Kidney (tissue), 14 donors: ENCODE results near the gene MKRN2. TPM values are rescaled to one million over a fixed set of nuclear protein-coding genes. Genes with fewer than 3 reads are reported as not detected.

Source experiments
- DNase-seq, 5 donors: peaks; one replicate each; pipeline ENCODE4 v3.0.0-alpha.2; 2013 to 2020
- FAIRE-seq: peaks from 2 replicates; lab custom pipeline; 2012; peaks lifted over from hg19 to GRCh38; lab: Jason Lieb, UNC
- H3K27ac ChIP-seq, 2 donors: one replicate each; pipeline ENCODE4 v1.7.0; 2013; ENCODE audit warnings: low read depth in 2 of 2, low read length in 2 of 2, inconsistent platforms in 1 of 2
- H3K27me3 ChIP-seq: one replicate; pipeline ENCODE4 v1.7.1; 2013; ENCODE audit warnings: low read length, inconsistent platforms; ENCODE audit not compliant: control insufficient read depth, insufficient read depth
- H3K36me3 ChIP-seq, 3 donors: one replicate each; pipeline versions ENCODE4 v1.7.0 to v1.7.1; 2013; ENCODE audit warnings: low read length in 3 of 3, control low read depth in 1 of 3, inconsistent platforms in 1 of 3; ENCODE audit not compliant: insufficient read depth in 3 of 3, control insufficient read depth in 2 of 3
- H3K4me1 ChIP-seq, 3 donors: one replicate each; pipeline versions ENCODE4 v1.7.0 to v1.7.1; 2013; ENCODE audit warnings: low read length in 3 of 3, inconsistent platforms in 1 of 3, low read depth in 1 of 3; ENCODE audit not compliant: control insufficient read depth in 2 of 3, insufficient read depth in 2 of 3
- H3K4me3 ChIP-seq, 3 donors: one replicate each; pipeline versions ENCODE4 v1.7.0 to v1.8.1; 2013; ENCODE audit warnings: low read length in 3 of 3, control low read depth in 1 of 3, inconsistent platforms in 1 of 3
- H3K9ac ChIP-seq, 3 donors: one replicate each; pipeline versions ENCODE4 v1.7.0 to v1.7.1; 2013; ENCODE audit warnings: low read length in 3 of 3, control low read depth in 1 of 3, inconsistent platforms in 1 of 3
- H3K9me3 ChIP-seq, 3 donors: one replicate each; pipeline versions ENCODE4 v1.7.0 to v1.7.1; 2013; ENCODE audit warnings: low read length in 3 of 3, control low read depth in 1 of 3, inconsistent platforms in 1 of 3; ENCODE audit not compliant: control insufficient read depth in 2 of 3, insufficient read depth in 1 of 3
- intact Hi-C: fragments of 100-400 bp; cut with DNase I; formaldehyde crosslinking; loops from one replicate; pipeline ENCODE4 v1.11.1; 2022
- polyA plus RNA-seq: library from polyadenylated mRNA; stranded (reverse); fragments of 350-450 nt; fragmentation: Illumina TruSeq; extraction: RNeasy Lipid Tissue Mini Kit (QIAGEN cat#74804); gene quantifications from one replicate; pipeline ENCODE4 v1.2.3, GENCODE V29; 2014; ENCODE audit warnings: low read depth, low replicate concordance; ENCODE audit not compliant: insufficient read depth
- total RNA-seq: library from RNA; stranded (reverse); fragmentation: NEBNext Ultra II Directional; extraction: Animal tissue kit (Norgen Biotek cat#: 25700); gene quantifications from one replicate; pipeline ENCODE4 v1.2.1, GENCODE V29; 2021
- TF ChIP-seq, protein P1 (sequence below): IDR thresholded peaks from 3 replicates; pipeline ENCODE4 v1.5.1; 2012; ENCODE audit warnings: mild to moderate bottlenecking, moderate library complexity, borderline replicate concordance; ENCODE audit not compliant: insufficient read depth; ENCODE audit errors: extremely low read depth
- donor health status: control.
- donor health status: control.
- donor health status: control.
- donor health status: control.
- donor health status: control.
- donor health status: DM: yes; HTN: yes; CAD: no.
- donor health status: Normal renal cell carcinoma (clear cell type).

The MKRN2 gene
- total and polyA plus RNA-seq, 2 donors from 2014 or later, result 15.9 to 27.0 TPM

- no peak overlapping the region for H3K4me3 ChIP-seq
- peaks cover 8 to 46% (median 36%) of the 10 kb centered on the region in 3 donors for H3K36me3 ChIP-seq
- FAIRE-seq, result no peak
- H3K4me1 ChIP-seq, result no peaks in the 10 kb centered on the region
- intact Hi-C loops, result no loop called here
- no peak overlapping the region for H3K27ac ChIP-seq
- no peaks in the 10 kb centered on the region for H3K9me3 ChIP-seq
- TF ChIP-seq, protein P1, sequence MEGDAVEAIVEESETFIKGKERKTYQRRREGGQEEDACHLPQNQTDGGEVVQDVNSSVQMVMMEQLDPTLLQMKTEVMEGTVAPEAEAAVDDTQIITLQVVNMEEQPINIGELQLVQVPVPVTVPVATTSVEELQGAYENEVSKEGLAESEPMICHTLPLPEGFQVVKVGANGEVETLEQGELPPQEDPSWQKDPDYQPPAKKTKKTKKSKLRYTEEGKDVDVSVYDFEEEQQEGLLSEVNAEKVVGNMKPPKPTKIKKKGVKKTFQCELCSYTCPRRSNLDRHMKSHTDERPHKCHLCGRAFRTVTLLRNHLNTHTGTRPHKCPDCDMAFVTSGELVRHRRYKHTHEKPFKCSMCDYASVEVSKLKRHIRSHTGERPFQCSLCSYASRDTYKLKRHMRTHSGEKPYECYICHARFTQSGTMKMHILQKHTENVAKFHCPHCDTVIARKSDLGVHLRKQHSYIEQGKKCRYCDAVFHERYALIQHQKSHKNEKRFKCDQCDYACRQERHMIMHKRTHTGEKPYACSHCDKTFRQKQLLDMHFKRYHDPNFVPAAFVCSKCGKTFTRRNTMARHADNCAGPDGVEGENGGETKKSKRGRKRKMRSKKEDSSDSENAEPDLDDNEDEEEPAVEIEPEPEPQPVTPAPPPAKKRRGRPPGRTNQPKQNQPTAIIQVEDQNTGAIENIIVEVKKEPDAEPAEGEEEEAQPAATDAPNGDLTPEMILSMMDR, result no peak
- no peak for DNase-seq
- H3K27me3 ChIP-seq, result no peaks in the 10 kb centered on the region
- no peak overlapping the region for H3K9ac ChIP-seq
Measured at GRCh38 chr3:12591997-12592715, 35.3 kb downstream of the MKRN2 start.

DNA sequence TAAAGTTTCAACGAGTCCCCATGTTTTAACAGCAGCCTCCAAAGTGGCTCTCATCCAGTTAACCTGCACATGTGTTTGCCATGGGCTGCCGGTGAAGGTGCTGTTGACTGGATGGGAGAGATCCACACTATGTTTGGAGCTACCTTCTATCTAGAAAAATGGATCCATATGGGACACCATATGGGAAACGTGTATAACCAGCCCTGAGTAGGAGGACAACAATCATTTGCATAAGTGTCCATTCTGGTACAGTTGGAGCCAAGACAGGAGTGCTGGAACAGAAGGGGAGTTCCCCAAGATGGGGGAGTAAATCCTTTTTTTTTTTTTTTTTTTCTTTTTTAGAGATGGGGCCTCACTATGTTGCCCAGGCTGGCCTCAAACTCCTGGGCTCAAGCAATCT is 36.6 kb downstream of the MKRN2 start:
- Histone ChIP-seq H3K27ac (no peak overlapping the region), H3K4me1 (peaks cover 0 to 3% (median 0%) of the 10 kb centered on the region in 3 donors), H3K9ac (no peak overlapping the region), H3K9me3 (no peaks in the 10 kb centered on the region), H3K27me3 (no peaks in the 10 kb centered on the region), H3K36me3 (peaks cover 5 to 44% (median 40%) of the 10 kb centered on the region in 3 donors), H3K4me3 (no peak overlapping the region)
- DNase-seq, result no peak
- FAIRE-seq, result no peak
- intact Hi-C loops, result no loop called here
- TF ChIP-seq, protein P1, result no peak

- H3K4me1 ChIP-seq, result peaks cover 0 to 3% (median 0%) of the 10 kb centered on the region in 3 donors
- no peak for DNase-seq
- TF ChIP-seq, protein P1, result no peak
- no peak overlapping the region for H3K9ac ChIP-seq
- H3K4me3 ChIP-seq, result no peak overlapping the region
- intact Hi-C loops, result no loop called here
- no peak overlapping the region for H3K27ac ChIP-seq
- no peaks in the 10 kb centered on the region for H3K9me3 ChIP-seq
- FAIRE-seq, result no peak
- H3K36me3 ChIP-seq, result peaks cover 18 to 38% (median 33%) of the 10 kb centered on the region in 3 donors
- H3K27me3 ChIP-seq, result no peaks in the 10 kb centered on the region
Measured at GRCh38 chr3:12598890-12599289, 42.0 kb downstream of the MKRN2 start.

- no peak overlapping the region for H3K4me3 ChIP-seq
- DNase-seq (no peak), FAIRE-seq (no peak)
- H3K9me3 ChIP-seq, result no peaks in the 10 kb centered on the region
- peaks cover 12 to 34% (median 27%) of the 10 kb centered on the region in 3 donors for H3K36me3 ChIP-seq
- intact Hi-C loops, result no loop called here
- no peak overlapping the region for H3K27ac ChIP-seq
- H3K9ac ChIP-seq, result no peak overlapping the region
- no peaks in the 10 kb centered on the region for H3K27me3 ChIP-seq
- H3K4me1 ChIP-seq, result peaks cover 0 to 3% (median 0%) of the 10 kb centered on the region in 3 donors
- TF ChIP-seq, protein P1, result no peak
Measured at GRCh38 chr3:12601072-12601471, 44.2 kb downstream of the MKRN2 start.
